GM18498 (cell line): ENCODE results near the gene DGKE.

Experiments used
- ATAC-seq: cut with Tn5 transposase; IDR thresholded peaks from one replicate; pipeline ENCODE4 v1.9.1; 2021; ENCODE audit warnings: mild to moderate bottlenecking, moderate library complexity; ENCODE audit not compliant: unreplicated experiment

DGKE gene

DNA sequence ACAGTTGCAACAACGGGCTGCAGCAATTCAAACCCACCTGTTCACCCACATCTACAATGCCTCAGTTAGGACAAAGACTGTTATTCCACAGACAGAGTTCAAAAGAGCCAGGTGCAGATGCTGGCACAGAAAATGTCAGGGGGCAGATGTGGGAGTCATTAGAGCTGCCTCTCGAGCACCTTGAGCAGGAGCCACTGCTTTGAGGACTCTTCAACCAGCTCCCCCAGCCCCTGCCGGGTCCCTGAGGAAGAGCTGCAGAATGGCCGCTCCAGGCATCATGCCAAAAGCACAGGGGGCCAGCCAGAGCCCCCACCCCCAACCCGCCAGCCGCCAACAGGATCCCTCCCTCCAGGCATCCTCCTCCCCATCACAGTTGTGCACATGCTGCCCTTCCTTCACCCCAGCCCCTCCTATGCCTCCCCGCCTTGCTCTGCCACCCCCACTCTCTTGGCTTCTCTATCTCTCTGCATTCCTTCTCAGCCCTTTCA lies 21.0 kb upstream of the DGKE start:
- ATAC-seq = no peak

DNA sequence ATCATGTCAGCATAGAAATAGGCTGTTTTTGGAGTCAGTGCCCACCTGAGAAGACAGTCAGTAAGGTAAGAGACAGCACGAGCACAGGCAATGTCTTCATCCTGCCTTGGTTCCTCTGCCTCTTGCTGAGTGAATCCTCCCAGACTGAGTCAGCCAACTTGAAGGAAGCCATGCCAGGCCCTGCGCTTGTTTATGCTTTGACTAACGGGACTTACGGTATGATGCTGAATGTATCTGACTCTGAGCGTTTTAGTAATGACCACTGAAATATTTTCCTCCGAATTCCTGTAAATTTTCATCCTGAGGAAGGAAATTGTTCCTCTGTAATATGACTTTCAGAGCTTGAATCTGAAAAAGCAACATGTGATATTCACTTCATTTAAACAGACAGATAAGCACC lies 18.2 kb upstream of the DGKE start:
- ATAC-seq = no peak

DNA sequence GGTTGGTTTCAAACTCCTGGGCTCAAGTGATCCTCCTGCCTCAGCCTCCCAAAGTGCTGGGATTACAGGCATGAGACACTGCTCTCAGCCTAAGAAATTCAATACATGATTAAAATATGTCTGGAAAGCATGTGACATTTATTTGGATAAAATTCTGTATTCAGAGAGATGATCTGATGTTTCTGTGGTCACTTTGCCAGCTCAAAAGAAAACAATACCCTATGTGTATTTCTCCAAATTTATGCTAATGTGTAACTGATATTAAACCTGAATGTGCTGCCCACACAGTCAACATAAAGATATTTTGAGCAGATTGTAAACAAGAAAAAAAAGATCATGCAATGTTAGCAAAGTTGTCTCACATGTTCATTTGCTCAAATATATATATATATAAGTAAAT lies 16.9 kb upstream of the DGKE start:
- no peak for ATAC-seq

DNA sequence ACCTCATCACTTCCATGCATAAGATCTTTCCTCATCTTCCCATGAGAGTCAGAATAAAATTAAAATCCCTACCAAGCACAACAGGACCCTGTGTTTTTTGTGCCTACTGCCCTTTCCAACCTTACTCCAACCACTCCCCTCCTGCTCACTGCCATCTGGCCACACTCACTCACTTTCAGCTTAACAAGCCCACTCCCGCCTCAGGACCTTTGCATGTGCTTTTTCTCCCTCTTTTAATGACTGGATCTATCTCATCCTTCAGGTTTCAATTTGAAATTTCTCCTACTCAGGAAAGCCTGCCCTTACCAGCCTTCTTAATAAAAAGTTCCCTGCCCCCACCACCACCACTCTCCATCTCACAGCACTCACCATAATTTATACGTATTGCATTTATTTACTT lies 14.9 kb upstream of the DGKE start:
- ATAC-seq = no peak

DNA sequence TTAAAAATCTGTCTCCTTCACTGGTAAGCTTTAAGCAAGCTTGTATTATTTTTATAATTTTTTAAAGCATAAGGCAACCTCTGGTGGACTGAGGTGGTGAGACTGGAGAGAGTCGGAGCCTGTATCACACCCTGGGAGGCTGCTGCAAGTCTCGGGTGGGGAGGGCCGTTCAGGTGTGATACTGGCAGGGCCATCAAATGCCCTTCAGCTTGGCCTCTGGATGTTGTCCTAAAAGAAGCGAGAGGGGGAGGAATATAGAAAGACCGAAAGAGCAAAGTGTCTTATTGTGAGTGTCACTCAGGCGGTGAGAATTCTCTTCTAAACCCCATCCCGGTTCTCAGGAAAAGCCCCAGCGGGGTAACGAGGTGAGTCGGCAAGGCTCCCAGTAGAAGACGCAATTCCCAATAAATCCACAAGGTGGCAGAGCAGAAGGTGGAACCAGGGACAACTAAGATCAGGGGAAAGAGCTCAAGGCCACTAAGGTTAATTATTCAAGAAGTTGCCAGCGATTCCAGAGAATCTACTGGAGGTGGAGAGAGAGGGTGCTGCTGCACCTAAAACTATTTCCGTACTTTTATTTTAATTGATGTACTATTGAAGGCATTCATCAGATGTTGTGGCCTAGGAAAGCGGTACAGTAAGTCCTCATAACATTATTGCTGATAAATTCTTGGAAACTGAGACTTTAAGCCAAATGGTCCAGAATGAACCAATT lies 14.4 kb upstream of the DGKE start:
- ATAC-seq = peak; percentile 67

DNA sequence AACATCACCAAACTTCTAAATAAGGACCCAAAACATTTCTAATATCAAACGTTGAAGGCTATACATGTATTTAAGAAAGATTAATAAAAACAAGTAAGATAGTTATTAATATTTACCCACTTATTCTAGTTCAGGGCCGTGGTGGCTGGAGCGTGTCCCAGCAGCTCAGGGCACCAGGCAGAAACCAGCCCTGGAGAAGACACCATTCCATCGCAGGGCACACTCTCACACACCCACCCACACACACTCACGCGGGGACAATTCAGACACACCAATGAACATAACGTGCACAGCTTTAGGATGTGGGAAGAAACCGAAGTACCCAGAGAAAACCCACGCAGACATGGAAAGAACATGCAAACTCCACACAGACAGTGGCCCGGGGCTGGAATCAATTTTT lies 13.7 kb upstream of the DGKE start:
- no peak for ATAC-seq

DNA sequence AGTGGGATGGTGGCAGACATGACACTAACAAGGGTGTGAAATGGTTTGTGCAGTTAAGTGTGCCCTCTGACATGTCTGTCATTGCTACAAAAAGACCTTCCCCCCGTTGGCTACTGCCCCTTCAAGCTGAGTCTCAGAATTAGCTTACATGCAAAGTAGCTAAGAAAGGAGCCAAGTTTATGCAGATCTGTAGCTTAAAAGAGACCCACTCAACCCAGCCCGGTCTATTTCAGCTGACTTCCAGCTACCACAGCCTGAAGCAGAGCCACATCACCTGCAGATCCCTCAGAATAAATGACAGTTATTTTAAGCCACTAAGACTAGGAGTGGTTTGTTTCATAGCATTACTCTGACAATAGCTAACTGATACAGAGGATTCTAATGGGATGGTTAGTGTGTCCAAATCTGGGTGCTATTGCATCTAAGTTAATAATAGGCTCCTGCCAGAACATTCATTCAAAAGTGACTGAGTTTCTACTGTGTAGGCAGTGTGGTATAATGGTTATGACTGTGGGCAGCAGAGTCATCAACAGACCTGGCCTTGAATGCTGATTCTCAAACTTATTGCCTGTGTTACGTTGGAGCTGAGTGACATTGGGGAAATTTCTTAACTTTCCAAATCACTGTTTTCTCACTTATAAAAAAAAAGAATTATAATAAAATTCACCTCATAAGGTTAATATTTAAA lies 12.0 kb upstream of the DGKE start:
- ATAC-seq = no peak

DNA sequence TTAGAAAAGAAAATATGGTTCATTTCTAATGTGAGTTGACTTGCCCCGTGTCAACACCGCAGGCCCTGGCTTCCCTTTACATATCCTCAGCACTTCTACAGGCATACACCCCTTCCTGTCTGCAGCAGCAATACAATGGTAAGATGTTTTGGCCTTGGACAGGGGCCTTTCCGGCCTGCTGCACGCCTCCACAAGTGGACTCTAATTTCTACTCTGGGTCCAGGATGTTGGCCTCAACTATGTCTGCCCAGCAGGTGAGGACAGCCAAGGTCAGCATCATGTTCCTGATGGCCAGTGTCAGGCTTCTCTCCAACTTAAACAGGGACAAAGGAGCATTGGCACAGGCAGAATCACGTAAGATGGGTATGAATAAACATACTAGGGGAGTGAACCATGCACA lies 11.2 kb upstream of the DGKE start:
- ATAC-seq = no peak

DNA sequence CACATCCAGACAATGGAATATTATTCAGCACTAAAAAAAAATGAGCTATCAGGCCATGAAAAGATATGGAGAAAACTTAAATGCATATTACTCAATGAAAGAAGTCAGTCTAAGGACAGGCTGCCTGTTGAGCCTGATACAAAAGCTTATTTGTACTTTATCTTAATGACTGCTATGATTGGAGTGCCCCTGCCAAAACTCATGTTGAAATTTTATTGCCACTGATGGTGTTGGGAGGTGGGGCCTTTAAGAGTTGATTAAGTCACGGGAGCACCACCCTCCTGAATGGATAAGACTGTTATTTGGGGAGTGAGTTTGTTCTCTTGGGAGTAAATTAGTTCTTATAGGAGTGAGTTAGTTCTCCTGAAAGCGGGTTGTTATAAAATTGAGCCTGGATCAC lies 10.1 kb upstream of the DGKE start:
- no peak for ATAC-seq

DNA sequence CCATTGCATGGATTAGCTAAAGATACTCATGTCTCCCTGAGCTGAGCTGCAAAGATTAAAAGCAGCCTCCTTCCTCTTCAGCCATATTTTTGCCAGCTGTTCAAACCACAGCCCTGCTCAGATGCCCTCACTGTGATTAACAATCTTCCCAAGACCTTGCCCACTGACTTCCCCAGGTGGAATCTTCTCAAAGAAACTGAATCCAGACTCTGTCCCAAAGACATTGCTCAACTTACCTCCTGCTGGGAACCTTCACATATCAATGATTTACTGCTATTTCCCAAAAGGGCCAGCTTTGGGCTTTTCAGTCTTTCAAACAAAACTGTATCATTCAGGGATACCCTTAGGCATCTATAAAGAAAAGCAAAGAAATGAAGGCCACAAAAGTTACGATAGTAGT lies 9.4 kb upstream of the DGKE start:
- ATAC-seq = no peak

DNA sequence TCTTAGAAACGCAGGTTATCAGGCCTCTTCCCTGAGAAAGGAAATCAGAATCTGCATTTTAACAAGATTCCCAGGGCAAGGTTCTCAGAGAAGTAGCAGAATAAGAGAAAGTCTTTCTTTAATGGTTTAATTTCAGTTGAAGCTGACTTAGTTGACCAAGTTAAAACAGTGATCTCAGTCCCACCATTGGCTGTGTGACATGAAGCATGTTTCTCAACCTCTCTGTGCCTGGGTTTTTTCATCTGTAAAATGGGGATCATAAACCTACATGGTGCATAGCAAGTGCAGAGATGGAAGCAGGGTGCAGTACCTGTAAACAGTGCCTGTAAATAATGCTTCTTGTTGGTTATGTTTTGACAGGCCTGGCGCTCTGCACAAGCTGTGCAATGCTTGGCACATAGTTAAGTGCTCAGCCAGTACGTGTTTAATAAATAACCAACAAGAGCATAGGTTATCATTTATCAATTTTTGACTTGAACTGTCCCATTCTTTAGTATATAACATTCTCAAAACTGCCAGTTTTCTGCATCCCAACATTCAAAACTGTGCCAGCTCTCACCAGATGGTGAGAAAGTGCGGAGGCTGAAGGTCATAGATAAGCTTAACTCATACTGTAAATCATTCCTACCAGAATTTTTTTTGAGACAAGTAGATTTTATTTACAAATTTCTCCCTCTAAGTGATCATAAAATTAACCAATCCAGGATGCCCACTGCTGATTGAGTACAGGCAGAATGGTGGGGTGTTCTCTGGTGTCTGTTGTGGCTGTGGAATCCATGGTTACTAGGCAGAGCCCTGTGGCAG lies 7.1 kb upstream of the DGKE start:
- ATAC-seq = no peak

DNA sequence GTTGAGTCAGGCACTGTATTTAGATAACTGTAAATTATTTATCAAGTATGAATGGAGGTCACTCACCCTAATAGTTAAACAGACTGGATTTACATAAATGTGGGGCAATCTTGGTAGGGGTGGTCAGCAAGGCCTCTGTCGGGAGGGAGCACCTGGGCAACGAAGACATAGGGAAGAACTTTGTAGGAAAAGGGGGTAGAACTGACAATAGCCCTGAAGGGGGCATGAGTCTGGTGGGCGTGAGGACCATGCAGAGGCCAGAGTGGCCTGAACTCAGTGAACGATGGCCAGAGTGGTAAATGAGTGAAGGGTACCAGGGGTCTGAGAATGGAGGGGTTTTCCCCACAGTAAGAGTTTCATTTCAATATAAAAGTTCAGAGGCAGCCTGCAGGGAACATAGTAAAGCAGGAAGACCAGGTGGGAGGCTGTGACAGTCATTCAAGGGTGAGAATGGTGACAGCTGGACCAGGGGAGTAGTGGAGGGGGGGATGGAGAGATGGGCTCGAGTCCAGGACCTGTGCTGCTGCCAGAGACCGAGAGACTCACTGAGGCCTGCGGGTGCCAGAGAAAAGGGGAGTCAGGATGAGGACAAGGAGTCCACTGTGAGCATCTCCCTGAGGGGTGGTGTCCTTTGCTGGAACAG lies 3.1 kb upstream of the DGKE start:
- ATAC-seq = no peak

DNA sequence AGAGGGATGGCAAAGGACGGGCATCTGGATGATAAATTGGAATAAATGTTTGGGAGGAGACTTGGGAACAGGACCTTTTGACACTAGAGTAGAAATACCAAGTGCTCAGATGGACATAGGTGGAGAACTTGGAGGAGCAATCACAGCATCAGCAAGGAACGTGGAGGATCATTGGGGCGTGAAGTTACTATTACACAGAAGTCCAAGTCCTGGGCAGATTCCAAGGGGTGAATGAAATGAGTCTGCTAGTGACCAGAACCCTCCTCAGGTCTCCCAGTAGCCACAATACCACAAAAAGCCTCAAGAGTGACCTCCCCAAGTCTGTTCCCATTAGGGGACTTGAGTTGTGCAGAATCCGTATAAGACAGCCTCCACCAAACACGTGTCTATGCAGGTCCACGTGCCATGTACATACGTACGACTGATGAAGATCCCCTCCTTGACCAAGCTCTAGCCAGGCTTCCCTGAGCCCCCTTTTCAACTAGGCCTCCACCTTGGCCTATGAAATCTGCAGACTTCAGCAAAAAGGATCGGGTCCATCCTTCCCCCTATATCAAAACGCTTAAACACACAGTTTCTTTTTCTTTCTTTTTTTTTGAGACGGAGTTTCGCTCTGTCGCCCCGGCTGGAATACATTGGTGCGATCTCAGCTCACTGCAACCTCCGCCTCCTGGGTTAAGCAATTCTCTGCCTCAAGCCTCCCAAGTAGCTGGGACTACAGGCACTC lies 2.4 kb upstream of the DGKE start:
- ATAC-seq = no peak

DNA sequence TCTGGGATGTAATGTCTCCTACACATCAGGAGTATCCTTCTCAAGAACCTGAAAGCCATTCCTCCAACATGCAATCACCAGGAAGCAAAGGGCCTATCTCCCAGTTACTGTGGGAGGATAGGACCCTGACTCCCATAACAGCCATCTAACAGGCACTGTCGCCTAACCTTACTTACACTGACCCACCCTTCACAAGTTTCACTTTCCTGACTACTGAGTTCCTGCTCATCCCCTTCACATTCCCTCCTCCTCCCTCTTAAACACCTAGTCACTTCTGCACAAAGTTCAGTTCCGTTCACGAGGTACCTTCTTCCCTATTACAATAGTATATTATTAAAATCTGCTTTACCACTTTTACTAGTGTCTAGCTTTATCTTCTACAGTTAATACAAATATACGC lies 1.5 kb upstream of the DGKE start:
- no peak for ATAC-seq

DNA sequence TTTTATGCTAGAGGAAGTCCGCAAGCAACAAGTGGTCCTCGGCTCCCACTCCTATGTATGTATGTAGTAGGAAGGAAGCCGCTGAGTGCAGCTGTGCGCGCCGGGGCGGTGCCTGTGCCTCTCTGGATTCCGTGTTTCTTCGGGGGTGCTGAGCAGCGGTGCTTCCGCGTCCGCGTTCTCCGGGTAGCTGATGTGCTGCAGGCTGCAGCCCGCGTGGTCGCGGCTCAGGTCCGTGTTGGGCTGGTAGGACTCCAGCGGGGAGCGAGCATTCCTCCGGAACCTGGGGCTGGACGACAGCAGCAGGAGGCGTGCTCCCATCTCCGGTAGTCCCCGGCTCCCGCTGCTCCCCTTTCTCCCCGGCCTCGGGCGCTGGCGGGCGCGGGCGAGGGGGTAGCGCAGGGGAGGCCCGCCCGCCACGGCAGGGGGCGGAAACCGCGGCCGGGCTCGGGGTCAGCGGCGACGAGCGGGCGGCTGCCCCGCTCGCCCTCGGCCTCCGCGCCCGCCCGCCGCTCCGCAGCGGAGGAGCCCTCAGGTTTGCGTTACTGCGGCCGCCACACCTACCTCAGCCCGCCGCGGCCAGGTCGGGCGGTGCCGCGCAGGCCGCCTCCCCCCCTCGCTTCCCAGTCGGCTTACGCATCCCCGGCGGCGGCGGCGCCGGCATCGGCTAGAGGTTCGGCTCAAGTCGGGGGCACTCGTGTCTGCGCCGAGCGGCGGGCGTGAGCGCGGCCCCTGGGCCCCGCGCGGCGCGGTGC lies 718 bp upstream of the DGKE start:
- peak; percentile 59 for ATAC-seq

DNA sequence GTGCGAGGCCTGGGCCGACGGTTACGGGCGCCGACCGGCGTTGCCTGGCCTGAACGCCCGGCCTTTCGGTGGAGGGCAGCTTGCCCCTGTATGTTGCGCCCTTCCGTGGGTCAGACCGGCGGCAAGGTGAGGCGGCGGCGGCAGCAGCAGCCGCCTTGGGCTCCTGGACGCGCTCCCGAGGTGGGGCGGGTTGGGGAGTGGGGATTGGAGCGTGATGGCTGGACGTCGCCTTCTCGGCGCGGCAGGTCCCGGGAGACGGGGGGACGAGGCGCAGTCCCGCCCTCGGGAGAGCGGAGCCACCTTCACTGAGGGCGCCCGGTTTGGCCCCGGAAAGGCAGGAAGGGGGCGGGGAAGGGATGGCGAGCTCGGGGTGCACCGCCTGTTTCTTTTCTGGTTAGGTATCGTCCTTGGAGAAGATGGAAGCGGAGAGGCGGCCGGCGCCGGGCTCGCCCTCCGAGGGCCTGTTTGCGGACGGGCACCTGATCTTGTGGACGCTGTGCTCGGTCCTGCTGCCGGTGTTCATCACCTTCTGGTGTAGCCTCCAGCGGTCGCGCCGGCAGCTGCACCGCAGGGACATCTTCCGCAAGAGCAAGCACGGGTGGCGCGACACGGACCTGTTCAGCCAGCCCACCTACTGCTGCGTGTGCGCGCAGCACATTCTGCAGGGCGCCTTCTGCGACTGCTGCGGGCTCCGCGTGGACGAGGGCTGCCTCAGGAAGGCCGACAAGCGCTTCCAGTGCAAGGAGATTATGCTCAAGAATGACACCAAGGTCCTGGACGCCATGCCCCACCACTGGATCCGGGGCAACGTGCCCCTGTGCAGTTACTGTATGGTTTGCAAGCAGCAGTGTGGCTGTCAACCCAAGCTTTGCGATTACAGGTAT lies 671 bp downstream of the DGKE start:
- ATAC-seq = peak; percentile 35

DNA sequence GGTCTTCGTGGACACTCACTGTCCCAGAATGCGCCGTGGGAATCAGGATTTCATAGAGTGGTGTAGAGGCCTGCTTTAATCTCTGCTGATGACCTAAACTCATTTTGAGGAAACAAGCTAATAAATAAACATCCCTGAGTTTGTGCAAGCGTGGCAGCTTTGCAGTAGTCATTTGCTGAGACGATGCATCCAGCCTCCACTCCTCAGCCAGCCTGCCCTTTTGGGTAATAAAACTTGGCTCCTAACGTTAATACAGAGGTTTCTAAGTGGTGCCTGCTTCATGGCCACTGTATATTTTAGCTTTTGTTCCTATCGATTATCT lies 1.3 kb downstream of the DGKE start:
- no peak for ATAC-seq

DNA sequence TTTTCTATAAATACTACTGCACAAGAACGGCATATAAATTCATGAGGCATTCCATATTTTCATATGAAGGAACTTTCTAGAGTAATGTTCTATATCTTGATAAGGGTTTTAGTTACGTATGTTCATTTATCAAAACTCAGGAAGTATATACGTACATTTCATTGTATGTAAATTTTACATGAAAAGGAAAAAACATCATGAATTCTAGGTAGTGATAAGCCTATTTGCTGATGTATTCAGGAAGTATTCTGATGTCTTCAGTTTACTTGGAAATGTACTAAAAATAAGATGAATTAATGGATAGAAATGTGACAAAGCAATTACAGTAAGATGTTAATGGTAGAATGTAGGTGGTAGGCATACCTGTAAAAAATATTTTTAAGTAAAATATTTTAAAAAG lies 4.7 kb downstream of the DGKE start:
- no peak for ATAC-seq

DNA sequence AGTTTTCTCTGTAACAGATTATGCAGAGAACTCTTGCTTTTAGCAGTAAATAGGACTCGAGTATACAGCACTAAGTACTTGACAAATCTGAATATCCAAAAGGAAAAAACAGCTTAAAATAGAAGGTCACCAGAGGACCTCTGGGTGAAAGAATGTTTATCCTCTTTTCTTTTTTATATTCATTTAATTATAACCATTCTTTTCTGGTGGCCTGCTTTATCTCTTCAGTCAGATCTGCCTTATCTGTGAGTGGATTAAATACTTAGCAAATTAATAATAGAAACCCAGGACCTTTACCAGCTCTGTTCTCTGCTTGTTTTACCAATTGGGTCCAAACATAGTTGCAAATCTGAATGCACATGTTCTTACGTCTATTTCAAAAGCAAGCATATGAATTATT lies 8.6 kb downstream of the DGKE start:
- no peak for ATAC-seq
